SJSA1 (cell line): ENCODE results near the gene KLRF2. TPM values are rescaled to one million over a fixed set of nuclear protein-coding genes. Genes with fewer than 3 reads are reported as not detected.
"Not testable (repeated sequence)": the region's sequence is repeated elsewhere in the genome, so short reads cannot be mapped to it uniquely, and the experiment has no call there.

Experiments
- DNase-seq, 2 experiments: peaks; one replicate each; pipeline ENCODE4 v3.0.0-alpha.2; 2015 to 2020; ENCODE audit warnings: low spot score in 2 of 2, low read depth in 1 of 2
- H3K27ac ChIP-seq: fragments of 250-450 bp; sonication (Bioruptor Pico); 2 replicates; pipeline ENCODE4 v1.5.1; 2020; ENCODE audit warnings: mild to moderate bottlenecking, moderate library complexity
- H3K27me3 ChIP-seq: fragments of 250-450 bp; sonication (Bioruptor Pico); replicated peaks from 2 replicates; pipeline ENCODE4 v1.5.1; 2020; ENCODE audit warnings: mild to moderate bottlenecking, moderate library complexity
- H3K36me3 ChIP-seq: fragments of 250-450 bp; sonication (Bioruptor Pico); 2 replicates; pipeline ENCODE4 v1.5.1; 2020; ENCODE audit warnings: mild to moderate bottlenecking
- H3K4me1 ChIP-seq: fragments of 250-450 bp; sonication (Bioruptor Pico); replicated peaks from 2 replicates; pipeline ENCODE4 v1.6.1; 2021; ENCODE audit warnings: mild to moderate bottlenecking
- H3K4me3 ChIP-seq: fragments of 250-450 bp; sonication (Bioruptor Pico); 2 replicates; pipeline ENCODE4 v1.5.1; 2020; ENCODE audit warnings: mild to moderate bottlenecking
- H3K9me3 ChIP-seq: fragments of 250-450 bp; sonication (Bioruptor Pico); replicated peaks from 2 replicates; pipeline ENCODE4 v1.5.1; 2020; ENCODE audit warnings: mild to moderate bottlenecking
- total RNA-seq: library from RNA; depleted of rRNA; stranded (reverse); fragments of >200 nt; shearing (Covaris generic); gene quantifications from 2 replicates; pipeline ENCODE4 v1.2.3, GENCODE V29; 2014

Gene KLRF2
- total RNA-seq, 1 experiment from 2014 or later: not detected

DNA sequence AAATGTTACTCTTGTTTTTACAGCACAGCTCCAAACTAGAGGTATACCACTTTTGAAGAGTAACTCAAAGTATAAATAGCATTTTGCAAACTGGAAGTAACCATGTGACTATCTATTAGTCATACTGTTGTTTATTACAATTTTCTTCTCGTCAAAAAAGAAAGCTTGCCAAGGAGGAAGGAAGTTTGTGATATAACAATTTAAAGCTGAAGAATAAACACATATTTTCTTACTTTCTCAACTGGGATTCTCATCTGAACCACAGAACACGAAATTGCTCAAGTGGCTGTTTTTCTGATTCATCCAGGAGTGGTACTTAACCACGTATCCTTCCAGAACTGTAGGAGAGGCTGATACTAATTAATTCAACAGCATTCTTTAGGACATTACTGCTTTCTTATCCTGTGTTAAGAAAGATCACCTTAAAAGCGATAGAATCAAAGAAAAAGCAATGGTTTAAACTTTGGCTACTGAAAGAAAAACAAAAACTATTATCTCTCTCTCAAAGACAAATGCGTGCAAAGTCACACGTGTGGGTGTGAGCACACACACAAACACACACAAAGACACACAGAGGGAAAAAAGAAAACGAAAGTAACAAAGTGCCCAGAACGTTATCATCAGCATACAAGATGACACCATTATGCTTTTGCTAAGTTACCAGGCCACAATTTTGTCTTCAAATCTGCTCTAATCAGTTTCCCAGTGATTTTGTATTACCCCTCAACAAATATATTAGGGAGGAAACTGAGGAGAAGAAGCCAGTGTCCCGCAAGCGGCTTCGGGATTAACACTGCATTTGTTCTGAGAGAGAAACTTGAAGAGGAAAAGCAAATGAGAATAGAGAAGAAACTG, 11.8 kb upstream of the KLRF2 start, which contains the start of gene CLEC2B:
Gene CLEC2B (minus strand): TSS at position 48 of the 855 bp plus-strand sequence.
- peak within 1 kb of the TSS; percentile 40 for H3K4me3 ChIP-seq
- H3K27me3 ChIP-seq: no peaks in the 10 kb centered on the region
- H3K9me3 ChIP-seq: no peaks in the 10 kb centered on the region
- H3K4me1 ChIP-seq: 0 out of 2 replicates have a peak, but pooled peaks cover 4% of the 10 kb centered on the region
- peak within 1 kb of the TSS; percentile 90 for H3K27ac ChIP-seq
- peak; percentile 59 to 92 for DNase-seq
- H3K36me3 ChIP-seq: no peaks in the 10 kb centered on the region

GRCh38 chr12:9870286-9870866, 10.9 kb upstream of the KLRF2 start:
- Histone ChIP-seq H3K27ac (peak overlapping the region; percentile 90), H3K4me3 (peak overlapping the region; percentile 40), H3K9me3 (no peaks in the 10 kb centered on the region), H3K4me1 (0 out of 2 replicates have a peak, but pooled peaks cover 4% of the 10 kb centered on the region), H3K27me3 (no peaks in the 10 kb centered on the region), H3K36me3 (no peaks in the 10 kb centered on the region)
- peak in 1 of 2 experiments; percentile 52 for DNase-seq

GRCh38 chr12:9872162-9872561, 9.1 kb upstream of the KLRF2 start:
- Histone ChIP-seq H3K27ac (no peak overlapping the region), H3K27me3 (no peaks in the 10 kb centered on the region), H3K4me3 (no peak overlapping the region), H3K9me3 (no peaks in the 10 kb centered on the region), H3K36me3 (no peaks in the 10 kb centered on the region), H3K4me1 (peaks cover 14% of the 10 kb centered on the region)
- no peak for DNase-seq

GRCh38 chr12:9872742-9873141, 8.5 kb upstream of the KLRF2 start:
- peaks cover 16% of the 10 kb centered on the region for H3K4me1 ChIP-seq
- H3K9me3 ChIP-seq: no peaks in the 10 kb centered on the region
- H3K27me3 ChIP-seq: no peaks in the 10 kb centered on the region
- H3K36me3 ChIP-seq: no peaks in the 10 kb centered on the region
- no peak for DNase-seq
- no peak overlapping the region for H3K4me3 ChIP-seq
- no peak overlapping the region for H3K27ac ChIP-seq

GRCh38 chr12:9876120-9876519, 5.2 kb upstream of the KLRF2 start:
- peak overlapping the region; percentile 41 for H3K27ac ChIP-seq
- not testable (repeated sequence) for DNase-seq, H3K36me3 ChIP-seq, H3K9me3 ChIP-seq, H3K4me3 ChIP-seq, H3K27me3 ChIP-seq
- peaks cover 23% of the 10 kb centered on the region for H3K4me1 ChIP-seq

DNA sequence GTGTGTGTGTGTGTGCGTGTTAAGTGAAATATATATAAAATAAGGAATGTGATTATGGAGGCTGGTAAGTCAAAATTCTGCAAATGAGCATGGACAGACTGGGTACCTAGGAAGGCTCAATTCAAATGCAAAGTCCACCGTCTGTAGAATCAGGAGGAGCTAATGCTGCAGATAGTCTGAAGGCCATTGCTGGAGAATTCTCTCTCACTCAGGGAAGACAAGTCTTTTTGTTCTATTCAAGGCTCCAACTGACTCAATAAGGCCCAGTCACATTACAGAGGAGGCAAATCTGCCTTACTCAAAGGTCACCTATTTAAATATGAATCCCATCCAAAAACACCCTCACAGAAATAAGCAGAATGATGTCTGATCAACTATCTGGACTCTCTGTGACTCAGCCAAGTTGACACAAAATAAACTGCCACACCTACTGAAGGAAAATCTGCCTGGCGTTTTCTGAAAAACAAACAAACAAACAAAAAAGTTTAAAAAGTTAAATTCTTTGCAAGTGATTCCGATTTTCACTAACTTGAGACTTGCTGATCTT, 684 bp upstream of the KLRF2 start:
- no peaks in the 10 kb centered on the region for H3K9me3 ChIP-seq
- no peak overlapping the region for H3K4me3 ChIP-seq
- no peak overlapping the region for H3K27ac ChIP-seq
- no peaks in the 10 kb centered on the region for H3K36me3 ChIP-seq
- peaks cover 29% of the 10 kb centered on the region for H3K4me1 ChIP-seq
- H3K27me3 ChIP-seq: no peaks in the 10 kb centered on the region
- no peak for DNase-seq

- Histone ChIP-seq H3K36me3 (no peaks in the 10 kb centered on the region), H3K27ac (no peak overlapping the region), H3K4me1 (peaks cover 21% of the 10 kb centered on the region), H3K9me3 (no peaks in the 10 kb centered on the region), H3K27me3 (no peaks in the 10 kb centered on the region), H3K4me3 (no peak overlapping the region)
- no peak for DNase-seq
Measured at GRCh38 chr12:9881988-9882387, 699 bp downstream of the KLRF2 start.

DNA sequence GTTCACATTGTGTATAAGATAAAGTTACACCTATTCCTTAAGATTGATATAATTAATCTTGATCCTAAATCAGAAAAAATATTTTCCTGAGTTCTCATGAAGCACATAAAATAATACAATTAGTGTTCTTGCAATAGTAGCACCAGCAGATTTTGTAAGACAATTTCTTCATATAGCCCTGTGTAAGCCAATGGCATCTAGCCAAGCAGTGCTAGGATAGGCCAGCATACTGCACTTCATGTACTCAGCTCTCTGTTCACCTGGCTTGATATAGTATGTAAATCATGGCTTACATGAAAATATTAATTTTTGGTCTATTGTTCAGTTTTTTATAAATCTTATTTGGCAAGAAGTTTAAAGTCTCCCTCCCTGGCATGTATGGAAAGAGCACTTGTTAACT, 1.9 kb downstream of the KLRF2 start:
- no peak for DNase-seq
- Histone ChIP-seq H3K27me3 (no peaks in the 10 kb centered on the region), H3K4me1 (peaks cover 18% of the 10 kb centered on the region), H3K9me3 (no peaks in the 10 kb centered on the region), H3K4me3 (no peak overlapping the region), H3K27ac (no peak overlapping the region), H3K36me3 (no peaks in the 10 kb centered on the region)

DNA sequence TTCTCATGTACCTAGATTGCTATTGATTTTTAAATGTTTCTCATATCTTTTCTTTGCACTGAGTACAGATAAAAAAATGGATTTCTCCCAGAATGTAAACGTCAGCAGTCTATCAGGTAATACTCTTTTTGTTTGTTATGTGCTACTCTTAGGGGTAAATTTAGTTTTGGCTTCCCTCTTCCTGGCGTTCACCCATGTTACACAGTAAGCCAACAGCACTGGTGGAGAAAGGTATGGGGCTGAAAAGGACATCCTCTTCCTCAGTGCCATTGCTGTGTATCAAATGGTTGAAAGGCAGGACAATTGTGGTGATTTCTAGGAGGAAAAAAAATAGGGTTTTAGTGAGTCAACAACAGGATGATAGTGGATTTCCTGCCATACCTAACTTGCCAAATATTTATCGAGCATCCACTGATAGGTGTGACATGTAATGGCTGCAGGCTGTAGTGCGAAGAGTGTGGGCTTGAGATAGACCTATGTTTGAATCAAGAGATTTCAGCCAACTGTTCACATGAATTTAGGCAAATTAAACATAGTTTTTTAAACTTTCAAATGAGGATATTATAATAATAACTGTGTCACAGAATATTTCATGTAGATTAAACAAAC, 7.5 kb downstream of the KLRF2 start:
- DNase-seq: no peak
- no peak overlapping the region for H3K27ac ChIP-seq
- no peaks in the 10 kb centered on the region for H3K4me1 ChIP-seq
- no peak overlapping the region for H3K4me3 ChIP-seq
- no peaks in the 10 kb centered on the region for H3K9me3 ChIP-seq
- no peaks in the 10 kb centered on the region for H3K27me3 ChIP-seq
- no peaks in the 10 kb centered on the region for H3K36me3 ChIP-seq

DNA sequence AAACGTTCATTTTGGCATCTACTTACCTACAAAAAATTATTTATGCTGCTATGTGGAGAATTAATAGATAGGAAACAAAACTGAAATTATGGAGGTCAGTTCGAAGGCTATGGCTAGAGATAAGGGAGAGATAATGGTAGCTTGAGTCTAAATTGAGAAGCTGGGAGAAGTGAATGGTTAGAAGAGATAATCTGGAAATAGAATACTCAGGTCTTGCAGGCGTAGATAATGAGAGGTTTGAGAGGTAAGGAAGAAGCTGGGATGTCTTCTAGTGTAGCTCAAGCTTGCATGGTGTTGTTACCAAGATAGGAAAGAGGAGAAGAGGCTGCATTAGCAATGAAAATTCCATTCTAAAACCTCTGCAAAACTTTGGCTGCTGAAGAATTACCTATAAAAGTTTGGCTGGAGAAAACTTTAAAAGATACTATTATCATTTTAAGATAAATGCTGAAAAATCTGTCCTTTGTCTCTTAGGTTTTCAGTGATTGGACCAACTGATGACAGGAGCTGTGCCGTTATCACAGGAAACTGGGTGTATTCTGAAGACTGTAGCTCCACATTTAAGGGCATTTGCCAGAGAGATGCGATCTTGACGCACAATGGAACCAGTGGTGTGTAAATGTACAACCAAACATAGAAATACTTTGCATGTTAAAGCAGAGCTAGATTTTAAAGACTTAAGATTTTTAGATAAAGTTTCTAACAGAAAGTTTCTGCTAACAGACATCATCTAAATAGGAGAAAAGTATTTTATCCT, 14.1 kb downstream of the KLRF2 start:
- Histone ChIP-seq H3K27ac (no peak overlapping the region), H3K9me3 (no peaks in the 10 kb centered on the region), H3K4me1 (no peaks in the 10 kb centered on the region), H3K4me3 (no peak overlapping the region), H3K36me3 (no peaks in the 10 kb centered on the region), H3K27me3 (no peaks in the 10 kb centered on the region)
- DNase-seq: no peak

DNA sequence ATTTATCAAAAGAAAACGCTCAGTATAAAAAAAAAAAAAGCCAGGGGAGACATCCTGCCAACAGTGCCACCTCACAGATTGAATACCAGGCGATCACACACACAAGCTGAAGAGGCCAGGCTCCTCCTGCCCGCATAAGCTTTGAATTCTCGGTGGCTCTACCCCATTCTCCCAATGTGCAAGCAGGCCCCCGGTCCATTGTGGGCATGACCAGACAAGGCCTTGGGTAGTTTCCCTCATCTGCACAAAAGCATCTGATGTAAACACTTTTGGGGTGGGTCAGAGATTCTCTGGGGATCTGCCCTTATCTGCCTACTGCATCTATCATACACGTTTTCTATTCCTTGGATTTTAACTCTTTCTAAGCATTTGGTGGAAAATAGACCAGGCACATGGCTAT, 16.2 kb downstream of the KLRF2 start:
- Histone ChIP-seq H3K9me3 (no peaks in the 10 kb centered on the region), H3K4me3 (no peak overlapping the region), H3K4me1 (no peaks in the 10 kb centered on the region), H3K36me3 (no peaks in the 10 kb centered on the region), H3K27me3 (no peaks in the 10 kb centered on the region), H3K27ac (no peak overlapping the region)
- no peak for DNase-seq

- Histone ChIP-seq H3K27me3 (no peaks in the 10 kb centered on the region), H3K4me3 (no peak overlapping the region), H3K4me1 (no peaks in the 10 kb centered on the region), H3K27ac (no peak overlapping the region), H3K36me3 (no peaks in the 10 kb centered on the region), H3K9me3 (no peaks in the 10 kb centered on the region)
- no peak for DNase-seq
Measured at GRCh38 chr12:9899209-9899608, 17.9 kb downstream of the KLRF2 start.

GRCh38 chr12:9900930-9901329, 19.6 kb downstream of the KLRF2 start:
- Histone ChIP-seq H3K27me3 (no peaks in the 10 kb centered on the region), H3K27ac (no peak overlapping the region), H3K9me3 (no peaks in the 10 kb centered on the region), H3K36me3 (no peaks in the 10 kb centered on the region), H3K4me3 (no peak overlapping the region), H3K4me1 (no peaks in the 10 kb centered on the region)
- no peak for DNase-seq
